ENCODE measurements around the gene DFFB. TPM values are rescaled to one million over a fixed set of nuclear protein-coding genes. Genes with fewer than 3 reads are reported as not detected.
A peak's percentile ranks its signal among the peaks of the same experiment; 100 is the strongest.

DFFB gene
- total and polyA plus RNA-seq, 9 of the 15 experiments (the other 6 are each of a cell fraction or from before 2014, with no cell fraction given): 2.3 to 15.8 (median 11.5) TPM

DNA sequence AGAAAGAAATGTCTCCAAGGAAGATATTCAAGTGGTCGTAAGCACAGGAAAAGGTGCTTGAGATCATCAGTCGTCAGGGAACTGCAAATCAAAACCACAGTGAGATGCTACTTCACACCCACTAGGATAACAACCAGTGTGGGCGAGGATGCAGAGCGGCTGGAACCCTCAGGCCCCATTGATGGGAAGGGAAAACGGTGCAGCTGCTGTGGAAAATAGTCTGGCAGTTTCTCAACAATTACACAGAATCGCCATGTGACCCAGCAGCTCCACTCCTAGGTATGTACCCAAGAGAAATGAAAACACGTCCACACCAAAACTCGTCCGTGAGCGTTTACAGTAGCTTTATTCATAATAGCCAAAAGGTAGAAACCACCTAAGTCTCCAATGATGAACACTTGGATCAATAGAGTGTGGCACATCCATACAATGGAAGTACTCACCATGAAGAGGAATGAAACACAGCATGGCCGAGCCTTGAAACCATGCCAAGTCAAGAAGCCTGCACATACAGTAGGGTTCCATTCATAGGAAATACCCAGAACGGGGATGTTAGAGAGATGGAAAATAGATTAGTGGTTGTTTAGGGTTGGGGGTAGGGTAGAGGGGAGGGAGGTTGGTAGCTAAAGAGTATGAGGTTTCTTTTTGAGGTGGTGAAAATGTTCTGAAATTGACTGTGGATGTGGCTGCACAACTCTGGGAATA is 6.1 kb downstream of the DFFB start:
- no TSS peak for BruUV-seq (replicated peaks)
- H3K27ac ChIP-seq (ENCODE audit: extremely low read depth, low read depth, low read length): no peak overlapping the region
- POLR2A ChIA-PET: interaction anchor here (0.6 to 1.1 kb wide), 2 partner anchors 15 to 17 kb away, joined by 4 to 5 read pairs; no protein-coding TSS in a partner anchor
- H3K4me3 ChIP-seq: no peak overlapping the region
- H2AFZ ChIP-seq (ENCODE audit: low read depth, low read length): no peak overlapping the region
- peaks cover 4 to 19% of the 10 kb centered on the region in 2 experiments; a peak in 3 of 5 replicates for H3K4me1 ChIP-seq (replicated peaks in 1 of 2; ENCODE audit: control insufficient read depth in 2 of 2, insufficient read depth in 2 of 2, low read length in 2 of 2)
- H3K79me2 ChIP-seq (ENCODE audit: control insufficient read depth, insufficient read depth, low read length): peaks cover 5% of the 10 kb centered on the region
- H3K36me3 ChIP-seq (ENCODE audit: control insufficient read depth, insufficient read depth, low read length): peaks cover 23% of the 10 kb centered on the region
- H3K27me3 ChIP-seq (ENCODE audit: control insufficient read depth in 2 of 2, insufficient read depth in 2 of 2, low read length in 2 of 2): no peaks in the 10 kb centered on the region
- in situ Hi-C loops (cut with MboI) (no loop called here), intact Hi-C loops (cut with micrococcal nuclease) (no loop called here)
- peak; percentile 56 for FAIRE-seq
- ATAC-seq: no peak
- no peaks in the 10 kb centered on the region for H4K20me1 ChIP-seq (replicated peaks; ENCODE audit: control insufficient read depth, insufficient read depth, low read length)
- 70% methylated on average over 12 of the region's 12 CpGs for WGBS (ENCODE audit: insufficient coverage, low coverage, missing lambda C conversion rate)
- CTCF ChIA-PET (ENCODE audit: low intra/inter-chr PET ratio): no interaction called here
- H3K9ac ChIP-seq (ENCODE audit: insufficient read depth in 1 of 2, low read depth in 2 of 2, low read length in 2 of 2): no peak overlapping the region
- H3K4me2 ChIP-seq (ENCODE audit: insufficient read depth, low read length): no peak overlapping the region
- H3K9me3 ChIP-seq (replicated peaks; ENCODE audit: control insufficient read depth, insufficient read depth, low read depth, low read length): 0 out of 2 replicates have a peak, but pooled peaks cover under 1% of the 10 kb centered on the region
- H3K9me1 ChIP-seq (ENCODE audit: control insufficient read depth, insufficient read depth, low read length): no peaks in the 10 kb centered on the region
- DNase-seq (ENCODE audit: extremely low read depth in 1 of 4, low spot score in 3 of 4): no peak
- TF ChIP-seq PHB (CRISPR knock-in tag; IDR thresholded peaks at IDR 0.05) (no peak), CBFA2T3 (IDR thresholded peaks at IDR 0.05) (no peak), EWSR1 (IDR thresholded peaks at IDR 0.05; ENCODE audit: borderline replicate concordance, low read depth, partially characterized antibody) (no peak), KLF10 (CRISPR knock-in tag; IDR thresholded peaks at IDR 0.05) (no peak), FOXA1 (IDR thresholded peaks at IDR 0.05; ENCODE audit: borderline replicate concordance) (no peak), NFIC (IDR thresholded peaks at IDR 0.05) (peak; percentile 19; the same call in 1 of the 2 replicates), TAF15 (IDR thresholded peaks at IDR 0.05; ENCODE audit: low read depth, low read length) (no peak), ZSCAN29 (IDR thresholded peaks at IDR 0.05) (no peak)
- TF ChIP-seq, protein P1, sequence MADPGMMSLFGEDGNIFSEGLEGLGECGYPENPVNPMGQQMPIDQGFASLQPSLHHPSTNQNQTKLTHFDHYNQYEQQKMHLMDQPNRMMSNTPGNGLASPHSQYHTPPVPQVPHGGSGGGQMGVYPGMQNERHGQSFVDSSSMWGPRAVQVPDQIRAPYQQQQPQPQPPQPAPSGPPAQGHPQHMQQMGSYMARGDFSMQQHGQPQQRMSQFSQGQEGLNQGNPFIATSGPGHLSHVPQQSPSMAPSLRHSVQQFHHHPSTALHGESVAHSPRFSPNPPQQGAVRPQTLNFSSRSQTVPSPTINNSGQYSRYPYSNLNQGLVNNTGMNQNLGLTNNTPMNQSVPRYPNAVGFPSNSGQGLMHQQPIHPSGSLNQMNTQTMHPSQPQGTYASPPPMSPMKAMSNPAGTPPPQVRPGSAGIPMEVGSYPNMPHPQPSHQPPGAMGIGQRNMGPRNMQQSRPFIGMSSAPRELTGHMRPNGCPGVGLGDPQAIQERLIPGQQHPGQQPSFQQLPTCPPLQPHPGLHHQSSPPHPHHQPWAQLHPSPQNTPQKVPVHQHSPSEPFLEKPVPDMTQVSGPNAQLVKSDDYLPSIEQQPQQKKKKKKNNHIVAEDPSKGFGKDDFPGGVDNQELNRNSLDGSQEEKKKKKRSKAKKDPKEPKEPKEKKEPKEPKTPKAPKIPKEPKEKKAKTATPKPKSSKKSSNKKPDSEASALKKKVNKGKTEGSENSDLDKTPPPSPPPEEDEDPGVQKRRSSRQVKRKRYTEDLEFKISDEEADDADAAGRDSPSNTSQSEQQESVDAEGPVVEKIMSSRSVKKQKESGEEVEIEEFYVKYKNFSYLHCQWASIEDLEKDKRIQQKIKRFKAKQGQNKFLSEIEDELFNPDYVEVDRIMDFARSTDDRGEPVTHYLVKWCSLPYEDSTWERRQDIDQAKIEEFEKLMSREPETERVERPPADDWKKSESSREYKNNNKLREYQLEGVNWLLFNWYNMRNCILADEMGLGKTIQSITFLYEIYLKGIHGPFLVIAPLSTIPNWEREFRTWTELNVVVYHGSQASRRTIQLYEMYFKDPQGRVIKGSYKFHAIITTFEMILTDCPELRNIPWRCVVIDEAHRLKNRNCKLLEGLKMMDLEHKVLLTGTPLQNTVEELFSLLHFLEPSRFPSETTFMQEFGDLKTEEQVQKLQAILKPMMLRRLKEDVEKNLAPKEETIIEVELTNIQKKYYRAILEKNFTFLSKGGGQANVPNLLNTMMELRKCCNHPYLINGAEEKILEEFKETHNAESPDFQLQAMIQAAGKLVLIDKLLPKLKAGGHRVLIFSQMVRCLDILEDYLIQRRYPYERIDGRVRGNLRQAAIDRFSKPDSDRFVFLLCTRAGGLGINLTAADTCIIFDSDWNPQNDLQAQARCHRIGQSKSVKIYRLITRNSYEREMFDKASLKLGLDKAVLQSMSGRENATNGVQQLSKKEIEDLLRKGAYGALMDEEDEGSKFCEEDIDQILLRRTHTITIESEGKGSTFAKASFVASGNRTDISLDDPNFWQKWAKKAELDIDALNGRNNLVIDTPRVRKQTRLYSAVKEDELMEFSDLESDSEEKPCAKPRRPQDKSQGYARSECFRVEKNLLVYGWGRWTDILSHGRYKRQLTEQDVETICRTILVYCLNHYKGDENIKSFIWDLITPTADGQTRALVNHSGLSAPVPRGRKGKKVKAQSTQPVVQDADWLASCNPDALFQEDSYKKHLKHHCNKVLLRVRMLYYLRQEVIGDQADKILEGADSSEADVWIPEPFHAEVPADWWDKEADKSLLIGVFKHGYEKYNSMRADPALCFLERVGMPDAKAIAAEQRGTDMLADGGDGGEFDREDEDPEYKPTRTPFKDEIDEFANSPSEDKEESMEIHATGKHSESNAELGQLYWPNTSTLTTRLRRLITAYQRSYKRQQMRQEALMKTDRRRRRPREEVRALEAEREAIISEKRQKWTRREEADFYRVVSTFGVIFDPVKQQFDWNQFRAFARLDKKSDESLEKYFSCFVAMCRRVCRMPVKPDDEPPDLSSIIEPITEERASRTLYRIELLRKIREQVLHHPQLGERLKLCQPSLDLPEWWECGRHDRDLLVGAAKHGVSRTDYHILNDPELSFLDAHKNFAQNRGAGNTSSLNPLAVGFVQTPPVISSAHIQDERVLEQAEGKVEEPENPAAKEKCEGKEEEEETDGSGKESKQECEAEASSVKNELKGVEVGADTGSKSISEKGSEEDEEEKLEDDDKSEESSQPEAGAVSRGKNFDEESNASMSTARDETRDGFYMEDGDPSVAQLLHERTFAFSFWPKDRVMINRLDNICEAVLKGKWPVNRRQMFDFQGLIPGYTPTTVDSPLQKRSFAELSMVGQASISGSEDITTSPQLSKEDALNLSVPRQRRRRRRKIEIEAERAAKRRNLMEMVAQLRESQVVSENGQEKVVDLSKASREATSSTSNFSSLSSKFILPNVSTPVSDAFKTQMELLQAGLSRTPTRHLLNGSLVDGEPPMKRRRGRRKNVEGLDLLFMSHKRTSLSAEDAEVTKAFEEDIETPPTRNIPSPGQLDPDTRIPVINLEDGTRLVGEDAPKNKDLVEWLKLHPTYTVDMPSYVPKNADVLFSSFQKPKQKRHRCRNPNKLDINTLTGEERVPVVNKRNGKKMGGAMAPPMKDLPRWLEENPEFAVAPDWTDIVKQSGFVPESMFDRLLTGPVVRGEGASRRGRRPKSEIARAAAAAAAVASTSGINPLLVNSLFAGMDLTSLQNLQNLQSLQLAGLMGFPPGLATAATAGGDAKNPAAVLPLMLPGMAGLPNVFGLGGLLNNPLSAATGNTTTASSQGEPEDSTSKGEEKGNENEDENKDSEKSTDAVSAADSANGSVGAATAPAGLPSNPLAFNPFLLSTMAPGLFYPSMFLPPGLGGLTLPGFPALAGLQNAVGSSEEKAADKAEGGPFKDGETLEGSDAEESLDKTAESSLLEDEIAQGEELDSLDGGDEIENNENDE (IDR thresholded peaks at IDR 0.05; ENCODE audit: low read depth, low read length): no peak

All from K562 (cell line).